GM18868 (cell line): ENCODE data around the gene ECHDC3.
A peak's percentile ranks its signal among the peaks of the same experiment; 100 is the strongest.
"Not testable (repeated sequence)": the region's sequence is repeated elsewhere in the genome, so short reads cannot be mapped to it uniquely, and the experiment has no call there.

Experiments
- ATAC-seq: cut with Tn5 transposase; IDR thresholded peaks from one replicate; pipeline ENCODE4 v1.9.1; 2021; ENCODE audit warnings: mild to moderate bottlenecking, moderate library complexity; ENCODE audit not compliant: unreplicated experiment

The ECHDC3 gene

GRCh38 chr10:11742009-11742778 lies at the start of gene ECHDC3:
ECHDC3 (plus strand) TSS chr10:11742382; CDS start chr10:11742577, 195 bp downstream.
- ATAC-seq = peak; percentile 77

GRCh38 chr10:11693376-11693775 lies 48.8 kb upstream of the ECHDC3 start:
- ATAC-seq = no peak

- no peak for ATAC-seq
Observed at GRCh38 chr10:11695779-11696178, 46.4 kb upstream of the ECHDC3 start.

GRCh38 chr10:11697718-11698527 lies 44.3 kb upstream of the ECHDC3 start:
- ATAC-seq = no peak

- peak; percentile 95 for ATAC-seq
Observed at GRCh38 chr10:11698691-11699549, 43.3 kb upstream of the ECHDC3 start.

GRCh38 chr10:11699550-11700097 lies 42.6 kb upstream of the ECHDC3 start:
- no peak for ATAC-seq

GRCh38 chr10:11700539-11700938 lies 41.6 kb upstream of the ECHDC3 start:
- no peak for ATAC-seq

GRCh38 chr10:11701451-11702095 lies 40.6 kb upstream of the ECHDC3 start:
- no peak for ATAC-seq

- ATAC-seq = no peak
Observed at GRCh38 chr10:11702264-11702663, 39.9 kb upstream of the ECHDC3 start.

- ATAC-seq = no peak
Observed at GRCh38 chr10:11704092-11704491, 38.1 kb upstream of the ECHDC3 start.

GRCh38 chr10:11705722-11706121 lies 36.5 kb upstream of the ECHDC3 start:
- no peak for ATAC-seq

- ATAC-seq = no peak
Observed at GRCh38 chr10:11706895-11707567, 35.2 kb upstream of the ECHDC3 start.

GRCh38 chr10:11707624-11708350 lies 34.4 kb upstream of the ECHDC3 start:
- no peak for ATAC-seq

GRCh38 chr10:11708801-11709200 lies 33.4 kb upstream of the ECHDC3 start:
- ATAC-seq = not testable (repeated sequence)

GRCh38 chr10:11712744-11713143 lies 29.4 kb upstream of the ECHDC3 start:
- ATAC-seq = no peak

GRCh38 chr10:11713186-11713743 lies 28.9 kb upstream of the ECHDC3 start:
- no peak for ATAC-seq

GRCh38 chr10:11713963-11714362 lies 28.2 kb upstream of the ECHDC3 start:
- ATAC-seq = no peak

- ATAC-seq = no peak
Observed at GRCh38 chr10:11714750-11715365, 27.3 kb upstream of the ECHDC3 start.
